ENCODE data around the gene RMND5B.
"Not testable (repeated sequence)": the region's sequence is repeated elsewhere in the genome, so short reads cannot be mapped to it uniquely, and the experiment has no call there.

Gene RMND5B

GRCh38 chr5:178196281-178196812, 65.5 kb downstream of the RMND5B start:
- DNase-seq = no peak
- in situ Hi-C loops (cut with MboI; ENCODE audit: low pct_unique_long_range_greater_than_20kb, low sequenced_read_pairs) = no loop called here

GRCh38 chr5:178196986-178197385, 66.2 kb downstream of the RMND5B start:
- DNase-seq = no peak
- in situ Hi-C loops (cut with MboI; ENCODE audit: low pct_unique_long_range_greater_than_20kb, low sequenced_read_pairs) = no loop called here

- DNase-seq; in situ Hi-C loops (cut with MboI; ENCODE audit: low pct_unique_long_range_greater_than_20kb, low sequenced_read_pairs): not testable (repeated sequence)
These were observed 67.3 kb downstream of the RMND5B start for GRCh38 chr5:178198151-178198550.

- DNase-seq = no peak
- in situ Hi-C loops (cut with MboI; ENCODE audit: low pct_unique_long_range_greater_than_20kb, low sequenced_read_pairs) = no loop called here
These were observed 67.9 kb downstream of the RMND5B start for GRCh38 chr5:178198706-178199105.

GRCh38 chr5:178199581-178200434, 69.0 kb downstream of the RMND5B start:
- no peak for DNase-seq
- in situ Hi-C loops (cut with MboI; ENCODE audit: low pct_unique_long_range_greater_than_20kb, low sequenced_read_pairs) = no loop called here
